CD4-positive, alpha-beta T cell (primary cell): ENCODE measurements around the gene HCCS. TPM values are rescaled to one million over a fixed set of nuclear protein-coding genes. Genes with fewer than 3 reads are reported as not detected.

Source experiments
- ATAC-seq: fragments of 200-7000 bp; cut with Tn5 transposase; one replicate; pipeline ENCODE4 v1.10.0; 2022; ENCODE audit warnings: mild to moderate bottlenecking; ENCODE audit not compliant: poor library complexity
- CTCF ChIA-PET: fragments of 350-600 bp; sonication (Branson Sonifier 250); formaldehyde crosslinking; loops from one replicate; lab custom pipeline; 2021; ENCODE audit warnings: antibody characterized with exemption, inconsistent platforms; lab: Charles Lee
- POLR2A ChIA-PET: fragments of 350-600 bp; sonication (Branson Sonifier 250); formaldehyde crosslinking; loops from one replicate; lab custom pipeline; 2021; ENCODE audit warnings: antibody characterized with exemption, inconsistent platforms; lab: Charles Lee
- DNase-seq, 14 experiments: peaks; one replicate each; pipeline ENCODE4 v3.0.0-alpha.2; 2013 to 2020; ENCODE audit warnings: mixed read lengths in 2 of 14
- H3K27ac ChIP-seq, 2 donors: one replicate each; pipeline versions ENCODE4 v1.5.1 to v1.7.0; 2013; ENCODE audit warnings: low read length in 2 of 2, low read depth in 1 of 2, mild to moderate bottlenecking in 1 of 2
- H3K27me3 ChIP-seq, 2 experiments: 1 replicate in 1 of 2; 2 replicates in 1 of 2; pipeline versions ENCODE4 v1.6.1 to v1.7.0; 2013; ENCODE audit warnings: low read length in 2 of 2, control low read depth in 1 of 2, mild to moderate bottlenecking in 1 of 2, moderate library complexity in 1 of 2; ENCODE audit not compliant: insufficient read depth in 2 of 2, control insufficient read depth in 1 of 2
- H3K36me3 ChIP-seq: one replicate; pipeline ENCODE4 v1.6.1; 2013; ENCODE audit warnings: low read length, control low read depth; ENCODE audit not compliant: insufficient read depth
- H3K4me1 ChIP-seq: one replicate; pipeline ENCODE4 v1.6.1; 2013; ENCODE audit warnings: low read length, control low read depth; ENCODE audit not compliant: insufficient read depth
- H3K4me3 ChIP-seq: one replicate; pipeline ENCODE4 v1.5.1; 2013; ENCODE audit warnings: mild to moderate bottlenecking, low read length, moderate library complexity
- H3K9me3 ChIP-seq, 2 experiments: 1 replicate in 1 of 2; 2 replicates in 1 of 2; pipeline versions ENCODE4 v1.6.1 to v1.7.0; 2013; ENCODE audit warnings: low read length in 2 of 2, mild to moderate bottlenecking in 2 of 2, control low read depth in 1 of 2, moderate library complexity in 1 of 2; ENCODE audit not compliant: control insufficient read depth in 1 of 2, insufficient read depth in 1 of 2
- H3K27ac Mint-ChIP-seq: one replicate; pipeline ENCODE4 v1.8.0; 2020; ENCODE audit warnings: mixed read lengths
- H3K27me3 Mint-ChIP-seq: one replicate; pipeline ENCODE4 v1.8.0; 2021; ENCODE audit warnings: mixed read lengths
- H3K36me3 Mint-ChIP-seq: one replicate; pipeline ENCODE4 v1.8.0; 2021; ENCODE audit warnings: low read depth, mixed read lengths
- H3K4me1 Mint-ChIP-seq: one replicate; pipeline ENCODE4 v1.8.0; 2021; ENCODE audit warnings: low read depth, mixed read lengths
- H3K4me3 Mint-ChIP-seq: one replicate; pipeline ENCODE4 v1.8.0; 2020; ENCODE audit warnings: mild to moderate bottlenecking, mixed read lengths
- H3K9me3 Mint-ChIP-seq: one replicate; pipeline ENCODE4 v1.8.0; 2020; ENCODE audit warnings: mixed read lengths
- intact Hi-C, 2 experiments: fragments of 100-400 bp; cut with DNase I in 1 of 2; cut with micrococcal nuclease in 1 of 2; formaldehyde crosslinking; loops; one replicate each; pipeline versions ENCODE4 v1.15.1 to v1.9.0; 2023 to 2025; cut with DNase I, micrococcal nuclease
- total RNA-seq, 174 experiments: library from RNA in 2 of 174; stranded (reverse) in 2 of 174; gene quantifications; one replicate each; pipeline ENCODE4 v1.2.3 and lab custom pipeline; 2021 to 2026
- TF ChIP-seq, protein P1 (sequence below): fragments of 200-600 bp; IDR thresholded peaks from one replicate; pipeline ENCODE4 v1.8.0; 2022; ENCODE audit warnings: antibody characterized with exemption, mild to moderate bottlenecking

Gene HCCS
- total RNA-seq, 2 experiments from 2014 or later: 7.3 to 7.7 TPM

DNA sequence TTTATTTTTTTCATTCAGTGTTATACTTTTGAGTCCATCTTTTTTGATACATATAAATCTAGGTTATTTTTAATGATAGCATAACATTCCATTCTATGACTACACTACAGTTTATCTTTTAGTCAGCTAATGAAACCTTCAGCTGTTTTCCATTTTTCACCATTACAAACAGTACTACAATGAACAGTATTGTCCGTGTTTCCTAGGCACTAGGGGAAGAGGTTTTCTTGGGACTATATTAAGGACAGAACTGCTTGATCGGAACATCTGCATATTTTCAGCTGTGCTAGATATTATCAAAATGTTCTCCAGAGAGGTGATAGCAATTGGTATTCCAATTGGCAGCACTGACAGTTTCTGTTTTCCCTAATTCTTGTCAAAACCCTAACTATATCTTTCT is 44.3 kb upstream of the HCCS start:
- H3K27me3 Mint-ChIP-seq: no peaks in the 10 kb centered on the region
- ChIA-PET POLR2A (no interaction called here), CTCF (no interaction called here)
- no peaks in the 10 kb centered on the region for H3K9me3 Mint-ChIP-seq
- no peak overlapping the region for H3K27ac ChIP-seq
- intact Hi-C loops: no loop called here
- TF ChIP-seq, protein P1, sequence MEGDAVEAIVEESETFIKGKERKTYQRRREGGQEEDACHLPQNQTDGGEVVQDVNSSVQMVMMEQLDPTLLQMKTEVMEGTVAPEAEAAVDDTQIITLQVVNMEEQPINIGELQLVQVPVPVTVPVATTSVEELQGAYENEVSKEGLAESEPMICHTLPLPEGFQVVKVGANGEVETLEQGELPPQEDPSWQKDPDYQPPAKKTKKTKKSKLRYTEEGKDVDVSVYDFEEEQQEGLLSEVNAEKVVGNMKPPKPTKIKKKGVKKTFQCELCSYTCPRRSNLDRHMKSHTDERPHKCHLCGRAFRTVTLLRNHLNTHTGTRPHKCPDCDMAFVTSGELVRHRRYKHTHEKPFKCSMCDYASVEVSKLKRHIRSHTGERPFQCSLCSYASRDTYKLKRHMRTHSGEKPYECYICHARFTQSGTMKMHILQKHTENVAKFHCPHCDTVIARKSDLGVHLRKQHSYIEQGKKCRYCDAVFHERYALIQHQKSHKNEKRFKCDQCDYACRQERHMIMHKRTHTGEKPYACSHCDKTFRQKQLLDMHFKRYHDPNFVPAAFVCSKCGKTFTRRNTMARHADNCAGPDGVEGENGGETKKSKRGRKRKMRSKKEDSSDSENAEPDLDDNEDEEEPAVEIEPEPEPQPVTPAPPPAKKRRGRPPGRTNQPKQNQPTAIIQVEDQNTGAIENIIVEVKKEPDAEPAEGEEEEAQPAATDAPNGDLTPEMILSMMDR: no peak
- no peaks in the 10 kb centered on the region for H3K4me1 Mint-ChIP-seq
- H3K27ac Mint-ChIP-seq: no peak overlapping the region
- no peaks in the 10 kb centered on the region for H3K36me3 Mint-ChIP-seq
- ATAC-seq: no peak
- no peaks in the 10 kb centered on the region for H3K9me3 ChIP-seq
- no peaks in the 10 kb centered on the region for H3K36me3 ChIP-seq
- no peak overlapping the region for H3K4me3 ChIP-seq
- H3K27me3 ChIP-seq: no peaks in the 10 kb centered on the region
- H3K4me3 Mint-ChIP-seq: no peak overlapping the region
- no peaks in the 10 kb centered on the region for H3K4me1 ChIP-seq
- DNase-seq: no peak

DNA sequence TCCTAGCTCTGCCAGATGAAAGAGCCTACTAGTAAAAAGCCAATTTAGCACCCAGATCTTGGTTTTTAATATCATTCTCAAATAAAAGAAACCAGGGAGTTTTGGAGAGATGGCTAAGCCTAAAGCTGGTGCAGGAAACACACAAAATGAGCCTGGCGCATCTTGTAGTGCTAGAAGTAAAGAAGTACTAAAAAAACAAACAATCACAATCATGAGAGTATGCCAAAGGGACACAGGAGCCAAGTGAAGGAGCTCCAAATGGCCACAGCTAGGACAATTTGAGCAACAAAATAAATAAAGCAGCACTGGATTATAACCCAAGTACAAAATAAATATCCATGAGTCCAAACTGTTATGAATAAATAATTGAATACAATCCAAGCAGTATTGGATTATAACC is 37.8 kb upstream of the HCCS start:
- H3K4me3 ChIP-seq: no peak overlapping the region
- TF ChIP-seq, protein P1: no peak
- H3K36me3 ChIP-seq: no peaks in the 10 kb centered on the region
- no peaks in the 10 kb centered on the region for H3K4me1 Mint-ChIP-seq
- no peaks in the 10 kb centered on the region for H3K9me3 ChIP-seq
- DNase-seq (no peak), ATAC-seq (no peak)
- H3K27me3 Mint-ChIP-seq: no peaks in the 10 kb centered on the region
- no peak overlapping the region for H3K4me3 Mint-ChIP-seq
- no peak overlapping the region for H3K27ac ChIP-seq
- H3K9me3 Mint-ChIP-seq: no peaks in the 10 kb centered on the region
- no peaks in the 10 kb centered on the region for H3K36me3 Mint-ChIP-seq
- CTCF ChIA-PET: no interaction called here
- H3K27ac Mint-ChIP-seq: no peak overlapping the region
- H3K27me3 ChIP-seq: no peaks in the 10 kb centered on the region
- intact Hi-C loops: no loop called here
- POLR2A ChIA-PET: no interaction called here
- H3K4me1 ChIP-seq: no peaks in the 10 kb centered on the region

DNA sequence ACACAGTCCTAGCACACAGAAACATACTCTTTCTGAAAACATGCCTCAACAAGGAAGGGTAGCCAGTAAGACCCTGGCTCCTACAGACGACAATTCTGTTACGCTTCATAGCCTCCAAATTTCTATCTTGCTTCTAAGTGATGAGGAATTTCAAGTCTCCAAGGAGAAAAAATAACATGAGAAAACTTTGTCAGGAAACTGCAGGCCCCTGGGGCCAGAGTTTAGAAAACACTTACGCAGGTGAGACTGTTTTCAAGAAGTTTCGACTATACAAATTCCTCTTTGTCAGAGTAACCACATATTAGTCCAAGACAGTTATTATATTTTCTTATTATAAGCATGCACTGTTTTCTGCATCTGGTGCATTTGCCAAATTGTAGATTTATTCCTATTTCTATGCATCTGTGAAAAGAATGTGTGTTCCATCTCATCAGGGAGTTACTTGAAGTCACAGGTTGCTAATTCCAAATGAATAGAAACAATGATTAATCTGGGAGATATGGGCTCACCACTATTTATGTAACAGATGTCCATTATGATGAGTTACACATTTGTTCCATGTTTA is 30.3 kb upstream of the HCCS start:
- H3K27me3 ChIP-seq: no peaks in the 10 kb centered on the region
- Mint-ChIP-seq H3K4me1 (no peaks in the 10 kb centered on the region), H3K4me3 (no peak overlapping the region), H3K9me3 (no peaks in the 10 kb centered on the region), H3K27ac (no peak overlapping the region), H3K36me3 (no peaks in the 10 kb centered on the region), H3K27me3 (no peaks in the 10 kb centered on the region)
- H3K9me3 ChIP-seq: peaks cover 0 to 3% of the 10 kb centered on the region in 2 experiments
- no peaks in the 10 kb centered on the region for H3K36me3 ChIP-seq
- H3K27ac ChIP-seq: no peak overlapping the region
- TF ChIP-seq, protein P1: no peak
- H3K4me3 ChIP-seq: no peak overlapping the region
- ChIA-PET POLR2A (no interaction called here), CTCF (interaction anchor here (1.2 kb wide), 1 partner anchor 10 kb away, joined by 3 read pairs; no protein-coding TSS in a partner anchor)
- H3K4me1 ChIP-seq: no peaks in the 10 kb centered on the region
- intact Hi-C loops: no loop called here
- no peak for DNase-seq
- no peak for ATAC-seq
